Inflammatory macrophage treated with lipopolysaccharide for 1 hour (primary cell): ENCODE data around the gene CD81.

ENCODE experiments used
- DNase-seq, 2 donors: peaks; one replicate each; pipeline ENCODE4 v3.0.0-alpha.2; 2020 to 2022

Gene CD81

DNA sequence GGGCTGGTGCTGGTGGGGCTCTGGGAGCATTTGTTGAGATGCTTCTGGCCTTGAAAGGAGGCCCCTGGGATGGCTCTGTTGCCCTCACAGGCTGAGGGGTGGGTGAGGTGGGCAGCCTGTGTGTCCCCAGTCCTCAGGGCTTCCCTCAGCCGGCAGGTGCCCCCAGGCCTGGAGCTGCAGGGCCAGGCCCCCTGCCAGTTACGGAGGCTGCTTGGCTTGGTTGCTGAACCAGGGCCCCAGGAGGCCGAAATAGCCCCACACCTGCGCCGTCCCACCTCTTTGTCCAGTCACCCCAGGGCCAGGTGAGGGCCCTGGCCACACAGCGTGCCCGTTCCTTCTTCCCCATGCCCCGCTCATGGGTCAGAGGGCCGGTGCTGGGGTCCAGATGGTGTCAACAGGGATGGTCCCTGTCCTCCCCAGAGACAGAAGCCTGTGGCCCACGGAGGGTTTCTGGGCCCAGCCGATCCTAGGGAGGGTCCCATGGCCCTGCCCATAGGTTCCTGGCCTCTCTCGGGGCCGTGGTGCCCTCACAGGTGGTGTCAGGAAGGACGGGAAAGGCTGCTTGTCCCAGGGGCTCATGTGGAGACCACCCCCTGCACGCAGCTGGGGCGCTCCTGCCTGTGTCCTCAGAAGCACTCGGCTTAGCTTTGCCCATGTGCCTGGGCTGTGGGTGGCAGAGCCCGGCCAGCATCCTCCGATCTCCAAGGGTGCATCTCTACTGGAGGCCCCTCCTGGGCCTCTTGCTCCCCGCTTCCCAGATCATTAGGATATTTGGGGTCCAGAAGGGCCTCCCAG, 14.3 kb downstream of the CD81 start:
- DNase-seq, result no peak

DNA sequence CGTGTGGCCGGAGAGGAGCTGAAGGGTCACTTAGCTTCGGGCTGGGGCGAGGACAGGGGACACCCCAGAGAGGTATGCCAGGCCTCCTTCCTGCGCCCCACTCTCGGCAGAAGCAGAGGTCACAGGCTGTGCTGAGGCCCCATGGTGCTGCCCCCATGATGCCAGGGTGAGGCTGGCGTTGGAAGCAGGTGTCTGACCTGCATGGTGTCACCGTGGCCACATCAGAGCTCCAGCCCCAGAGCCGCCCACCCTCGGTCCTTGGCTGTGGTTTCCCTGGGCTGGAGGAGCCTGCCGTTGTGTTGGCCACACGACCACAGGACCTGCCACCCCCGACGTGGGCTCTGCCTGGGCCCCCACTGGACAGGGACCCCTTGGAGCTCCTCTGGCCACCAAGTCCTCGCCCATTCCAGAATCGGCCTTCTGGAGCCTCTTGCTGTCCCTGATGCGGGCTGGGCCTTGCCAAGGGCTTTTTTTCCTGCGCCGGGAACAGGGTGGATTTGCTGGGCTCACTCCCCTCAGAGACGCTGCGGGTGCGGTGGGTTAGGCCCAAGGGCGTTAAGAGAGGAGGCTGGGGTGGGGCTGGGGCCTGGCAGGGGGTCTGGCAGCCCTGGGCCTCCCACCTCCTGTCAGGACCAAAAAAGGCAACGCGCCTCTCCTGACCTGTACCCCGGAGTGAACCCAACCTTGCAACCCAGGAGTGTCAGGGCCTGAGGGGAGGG, 15.3 kb downstream of the CD81 start:
- DNase-seq, result no peak

DNA sequence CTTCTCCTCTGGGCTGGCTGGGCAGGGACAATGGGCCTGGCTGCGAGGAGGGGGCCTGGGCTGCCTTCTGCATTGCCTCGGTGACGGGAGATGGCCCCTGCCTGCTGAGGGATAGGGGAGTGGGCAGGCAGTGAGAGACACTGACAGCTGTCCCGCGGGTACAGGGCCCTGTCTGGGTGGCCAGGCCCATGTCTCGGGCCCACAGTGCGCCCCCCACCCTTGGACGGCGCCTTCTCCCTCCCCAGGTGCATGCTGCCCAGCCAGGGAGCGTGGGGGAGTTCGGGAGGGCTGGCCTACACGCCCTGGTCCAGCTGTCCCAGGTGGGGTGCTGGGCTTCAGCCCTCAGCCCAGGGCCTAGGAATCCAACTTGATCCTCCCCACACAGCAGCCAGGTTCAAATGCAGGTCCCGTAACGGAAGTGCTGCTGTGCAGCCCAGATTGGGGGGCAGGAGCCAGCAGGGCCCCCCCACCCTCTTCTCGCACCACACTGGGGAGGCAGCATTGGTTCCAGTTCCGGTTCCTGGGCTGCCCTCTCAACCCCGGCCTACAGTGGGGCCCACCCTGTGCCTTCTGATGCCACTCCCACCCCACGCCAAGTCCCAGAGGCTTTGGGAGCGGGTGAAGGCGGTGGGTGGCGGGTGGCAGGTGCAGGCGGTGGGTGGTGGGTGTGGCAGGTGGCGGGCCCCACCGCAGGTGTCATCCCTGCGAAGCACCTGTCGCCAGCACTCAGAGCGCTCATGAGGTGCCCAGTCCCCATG, 16.2 kb downstream of the CD81 start:
- DNase-seq, result no peak

DNA sequence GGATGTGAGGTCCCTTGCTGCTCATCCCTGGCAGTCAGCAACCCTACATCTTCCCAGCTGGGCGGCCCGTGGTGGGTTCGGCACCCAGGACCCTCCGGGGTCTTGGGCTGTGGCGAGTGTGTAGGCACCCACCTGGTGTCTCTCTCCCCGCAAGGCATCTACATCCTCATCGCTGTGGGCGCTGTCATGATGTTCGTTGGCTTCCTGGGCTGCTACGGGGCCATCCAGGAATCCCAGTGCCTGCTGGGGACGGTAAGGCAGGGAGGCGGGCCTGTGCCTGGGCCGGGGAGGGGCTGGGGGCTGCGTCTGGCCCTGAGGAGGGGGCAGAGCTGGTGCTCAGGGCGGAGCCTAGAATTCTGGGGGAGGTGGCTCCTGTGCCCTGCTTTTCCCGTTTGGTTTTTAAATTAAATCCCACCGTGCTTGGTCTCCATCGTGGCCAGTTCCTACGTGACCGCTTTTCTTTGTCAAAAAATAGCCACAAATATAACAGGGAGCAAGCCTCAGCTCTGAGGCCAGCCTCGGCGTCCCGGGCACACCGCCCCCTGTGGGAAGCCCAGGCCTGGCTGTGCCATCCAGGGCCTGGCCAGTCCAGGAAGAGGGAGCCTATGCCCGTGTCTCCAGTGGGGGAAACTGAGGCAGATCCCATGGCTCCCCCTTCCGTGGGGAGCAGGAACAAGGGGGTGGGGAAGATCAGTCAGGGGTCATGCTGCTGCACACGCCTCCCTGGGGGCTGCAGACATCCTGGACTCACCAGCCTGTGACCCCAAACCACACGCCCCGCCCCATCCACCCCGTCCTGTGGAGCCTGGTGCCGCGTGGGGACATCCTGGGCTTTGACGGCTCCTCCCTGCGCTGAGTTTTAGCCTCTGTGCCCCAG, 17.1 kb downstream of the CD81 start:
- no peak for DNase-seq

DNA sequence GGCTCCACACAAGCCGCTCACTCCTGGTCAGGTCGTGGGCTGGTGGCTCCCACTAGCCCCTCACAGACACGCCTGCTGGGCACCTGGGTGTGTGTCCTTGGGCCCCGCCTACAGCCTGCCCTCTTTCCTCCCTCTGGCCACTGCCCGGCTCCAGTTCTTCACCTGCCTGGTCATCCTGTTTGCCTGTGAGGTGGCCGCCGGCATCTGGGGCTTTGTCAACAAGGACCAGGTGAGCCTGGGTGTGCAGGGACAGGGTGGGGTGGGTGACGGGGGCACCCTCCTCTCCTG, 17.7 kb downstream of the CD81 start:
- DNase-seq, result no peak

DNA sequence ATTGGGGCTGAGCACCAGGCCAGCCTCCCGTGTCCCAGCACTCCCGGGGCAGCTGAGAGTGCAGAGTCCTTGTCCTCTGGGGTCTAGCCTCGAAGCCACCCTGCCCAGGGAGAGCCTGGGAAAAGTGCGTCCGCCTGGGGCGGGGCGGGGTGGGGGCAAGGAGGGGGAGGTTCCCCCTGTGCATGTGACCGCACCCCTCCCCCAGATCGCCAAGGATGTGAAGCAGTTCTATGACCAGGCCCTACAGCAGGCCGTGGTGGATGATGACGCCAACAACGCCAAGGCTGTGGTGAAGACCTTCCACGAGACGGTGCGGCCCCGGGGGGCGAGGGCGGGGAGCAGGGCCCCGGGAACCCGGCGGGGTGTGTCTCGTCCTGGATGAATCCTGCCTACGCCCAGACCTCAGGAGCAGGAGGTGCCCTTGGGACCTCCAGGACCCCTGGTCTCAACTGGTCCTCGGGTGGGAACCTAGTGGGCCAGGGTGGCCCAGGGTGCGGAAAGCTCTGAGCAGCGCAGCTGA, 18.2 kb downstream of the CD81 start:
- no peak for DNase-seq

DNA sequence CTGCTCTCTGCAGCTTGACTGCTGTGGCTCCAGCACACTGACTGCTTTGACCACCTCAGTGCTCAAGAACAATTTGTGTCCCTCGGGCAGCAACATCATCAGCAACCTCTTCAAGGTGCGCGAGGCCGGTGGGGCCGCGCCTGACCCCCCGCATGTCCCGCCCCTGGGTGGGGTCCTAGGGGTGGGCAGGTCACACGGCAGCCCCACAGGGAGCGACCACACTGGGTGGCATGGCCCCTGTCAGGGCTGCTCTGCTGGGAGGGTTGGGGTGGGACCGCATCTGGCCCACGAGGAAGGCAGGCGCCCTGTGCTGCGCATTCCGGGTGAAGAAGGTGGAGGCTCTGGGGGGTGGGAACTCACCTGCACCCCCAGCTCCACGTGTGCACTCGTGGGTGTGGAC, 18.7 kb downstream of the CD81 start:
- DNase-seq, result no peak

DNA sequence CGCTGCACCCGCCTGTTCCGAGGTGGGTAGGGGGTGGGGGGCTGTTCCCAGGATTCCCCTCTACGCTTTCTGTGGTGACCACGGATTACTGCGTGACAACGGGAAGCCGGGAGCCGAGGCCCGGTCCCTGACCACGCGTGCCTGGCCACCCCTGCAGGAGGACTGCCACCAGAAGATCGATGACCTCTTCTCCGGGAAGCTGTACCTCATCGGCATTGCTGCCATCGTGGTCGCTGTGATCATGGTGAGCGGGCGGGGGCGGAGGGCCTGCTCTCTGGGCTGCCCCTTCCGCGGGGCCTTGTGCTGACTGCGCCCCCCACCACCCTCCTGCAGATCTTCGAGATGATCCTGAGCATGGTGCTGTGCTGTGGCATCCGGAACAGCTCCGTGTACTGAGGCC, 19.4 kb downstream of the CD81 start:
- no peak for DNase-seq

DNA sequence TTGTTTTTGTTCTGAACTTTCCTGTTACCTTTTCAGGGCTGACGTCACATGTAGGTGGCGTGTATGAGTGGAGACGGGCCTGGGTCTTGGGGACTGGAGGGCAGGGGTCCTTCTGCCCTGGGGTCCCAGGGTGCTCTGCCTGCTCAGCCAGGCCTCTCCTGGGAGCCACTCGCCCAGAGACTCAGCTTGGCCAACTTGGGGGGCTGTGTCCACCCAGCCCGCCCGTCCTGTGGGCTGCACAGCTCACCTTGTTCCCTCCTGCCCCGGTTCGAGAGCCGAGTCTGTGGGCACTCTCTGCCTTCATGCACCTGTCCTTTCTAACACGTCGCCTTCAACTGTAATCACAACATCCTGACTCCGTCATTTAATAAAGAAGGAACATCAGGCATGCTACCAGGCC, 19.9 kb downstream of the CD81 start:
- DNase-seq, result no peak

DNA sequence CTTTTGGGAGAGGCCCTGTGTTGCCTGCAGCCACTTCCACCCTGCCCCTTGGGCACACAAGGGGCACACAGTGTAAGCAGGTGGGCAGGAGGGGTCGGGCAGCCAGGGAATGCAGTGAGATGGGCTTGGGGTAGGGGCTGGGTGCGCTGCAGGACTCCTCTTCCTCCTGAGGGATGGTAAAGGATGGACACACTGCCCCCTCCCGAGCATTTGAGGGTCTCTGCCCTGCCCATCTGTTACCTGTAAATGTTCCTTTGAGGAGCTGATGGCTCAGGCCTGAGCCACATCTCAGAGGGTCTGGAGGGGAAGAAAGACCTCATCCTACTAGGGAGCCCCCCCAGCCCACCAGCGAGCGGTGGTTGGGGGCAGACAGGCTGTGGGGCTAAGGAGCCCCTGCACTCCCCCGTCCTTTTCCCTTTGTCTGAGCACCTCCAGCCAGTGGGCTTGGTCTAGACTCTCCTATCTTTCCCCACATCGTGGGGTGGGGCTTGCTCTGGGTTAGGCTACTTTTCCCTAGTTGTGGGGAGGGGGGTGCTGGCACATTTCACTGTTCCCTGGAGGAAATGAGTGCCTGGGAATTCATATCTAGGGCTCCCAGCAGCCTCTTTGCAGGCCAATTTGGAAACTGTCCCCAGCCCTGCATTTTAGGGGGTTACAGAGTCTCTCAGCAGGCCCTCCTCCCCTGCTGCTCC, 21.7 kb downstream of the CD81 start:
- DNase-seq, result no peak

DNA sequence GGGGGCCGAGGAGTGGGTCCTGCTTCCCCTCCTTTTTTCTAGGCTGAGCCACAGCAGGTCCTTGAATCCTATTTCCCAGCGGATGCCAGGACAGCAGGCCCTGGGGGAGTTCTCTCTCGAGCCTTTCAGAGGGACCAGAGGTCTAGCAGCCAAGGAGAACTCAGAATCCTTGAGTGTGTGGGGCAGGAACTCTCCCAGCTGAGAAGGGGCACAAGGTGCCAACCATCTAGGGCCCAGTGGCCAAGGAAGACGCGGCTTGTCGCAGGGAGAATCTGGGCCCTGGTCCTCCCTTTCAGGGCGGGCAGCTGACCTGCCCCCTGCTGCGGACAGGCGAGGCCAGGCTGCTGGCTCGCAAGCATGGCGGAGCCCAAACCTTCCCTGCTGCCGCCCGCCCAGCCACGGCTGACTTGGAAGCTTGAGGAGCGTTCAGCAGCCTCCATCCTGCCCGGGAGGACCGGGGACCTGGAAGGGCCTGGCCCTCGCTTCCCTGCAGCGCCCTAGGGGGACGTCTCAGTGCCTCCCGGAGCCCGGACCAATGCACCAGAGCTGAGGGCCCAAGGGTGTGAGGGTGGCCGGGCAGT, 22.5 kb downstream of the CD81 start:
- DNase-seq, result peak in 1 of 2 donors; percentile 6

DNA sequence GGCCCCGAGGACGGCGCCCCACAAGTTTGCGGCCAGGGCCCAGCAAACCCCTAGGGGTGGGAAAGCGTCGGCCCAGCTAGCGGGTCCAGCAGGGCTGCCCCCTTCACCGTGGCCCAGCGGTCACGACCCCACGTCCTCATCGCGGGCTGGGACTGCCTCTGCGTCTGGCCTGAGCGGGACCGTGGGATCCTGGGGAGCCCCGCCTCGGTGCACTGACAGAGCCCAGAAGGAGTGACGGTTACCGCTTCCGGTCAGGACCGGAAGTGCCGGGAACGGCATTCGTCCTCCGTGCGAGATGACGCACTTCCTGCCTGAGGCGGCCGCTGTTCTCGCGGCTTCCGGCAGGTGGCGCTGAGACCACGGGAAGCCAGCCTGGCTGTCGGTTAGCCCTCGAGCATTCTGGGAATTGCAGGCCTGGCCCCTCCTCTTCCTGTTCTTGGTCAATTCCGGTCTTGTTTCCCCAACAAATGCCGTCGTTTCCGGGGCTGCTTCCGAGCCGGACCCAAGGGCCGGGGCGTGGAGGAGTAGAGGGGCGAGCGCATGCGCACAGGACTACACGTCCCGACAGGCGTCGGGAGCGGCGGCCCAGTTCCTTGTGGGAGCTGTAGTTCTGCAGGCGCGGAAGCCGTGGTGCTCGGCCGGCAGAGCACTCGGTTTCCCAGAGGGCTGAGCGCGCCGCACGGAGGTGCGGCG, 23.1 kb downstream of the CD81 start, which contains the start of gene TSSC4:
Gene TSSC4, plus strand, starts transcription at position 682 of the 693 bp plus-strand sequence. CDS start 1,884 bp downstream, outside the sequence.
- DNase-seq, result peak; percentile 100

DNA sequence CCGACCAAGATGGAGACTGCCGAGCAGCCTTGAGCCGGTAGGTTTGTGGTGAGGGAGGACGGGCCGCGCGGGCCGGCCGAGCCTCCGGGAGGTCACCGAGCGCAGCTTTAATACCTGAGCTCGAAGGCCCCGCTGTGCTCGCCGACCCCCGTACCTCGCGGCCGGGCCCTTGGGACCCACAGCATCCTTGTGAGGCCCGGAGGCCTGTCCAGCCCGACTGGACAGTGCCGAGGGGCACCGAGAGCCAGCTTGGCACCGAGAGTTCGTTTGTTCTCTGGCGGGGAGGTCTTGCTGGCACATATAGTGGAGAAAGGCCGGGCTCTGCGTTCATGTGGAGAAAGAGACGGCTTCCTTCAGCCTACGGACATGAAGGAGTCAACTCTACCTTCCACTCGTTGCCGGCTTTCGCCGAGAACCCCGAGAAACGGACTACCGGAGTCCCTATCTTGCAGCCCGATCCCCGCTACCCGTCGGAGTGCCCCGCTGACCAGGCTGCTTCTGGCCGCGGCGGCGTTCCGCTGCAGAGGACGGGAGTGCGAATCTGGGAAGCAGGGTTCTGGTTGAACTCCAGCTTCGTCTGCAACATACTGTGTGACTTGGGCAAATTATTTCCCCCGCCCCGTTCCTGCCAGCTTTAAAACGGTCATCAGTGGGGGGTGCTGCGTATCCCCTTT, 23.8 kb downstream of the CD81 start:
- DNase-seq, result no peak

DNA sequence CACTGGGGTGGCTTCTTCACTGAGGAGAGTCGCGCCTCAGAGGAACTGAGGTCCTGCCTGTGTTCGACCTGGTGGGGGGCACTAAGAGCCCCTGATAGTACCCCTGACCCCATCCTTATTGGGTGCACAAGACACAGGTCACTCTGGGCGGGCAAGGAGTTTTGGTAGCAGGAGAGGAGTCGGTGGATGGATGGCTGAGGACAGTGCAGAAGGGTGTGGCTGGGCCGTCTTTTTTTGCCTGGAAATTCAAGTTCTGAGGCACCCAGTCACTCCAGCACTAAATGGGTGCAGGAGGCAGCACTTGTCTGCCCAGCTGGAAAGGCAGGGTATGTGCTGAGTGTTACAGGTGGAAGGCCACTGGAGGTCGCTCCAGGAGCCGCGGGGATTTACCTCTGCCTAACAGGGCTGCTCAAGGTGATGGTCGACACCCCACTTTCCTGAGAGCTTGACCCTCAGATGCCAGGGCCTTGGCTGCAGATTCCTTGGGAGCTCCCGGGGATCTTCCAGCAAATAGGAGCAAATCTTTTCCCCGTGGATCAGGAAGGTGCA, 24.4 kb downstream of the CD81 start:
- no peak for DNase-seq

DNA sequence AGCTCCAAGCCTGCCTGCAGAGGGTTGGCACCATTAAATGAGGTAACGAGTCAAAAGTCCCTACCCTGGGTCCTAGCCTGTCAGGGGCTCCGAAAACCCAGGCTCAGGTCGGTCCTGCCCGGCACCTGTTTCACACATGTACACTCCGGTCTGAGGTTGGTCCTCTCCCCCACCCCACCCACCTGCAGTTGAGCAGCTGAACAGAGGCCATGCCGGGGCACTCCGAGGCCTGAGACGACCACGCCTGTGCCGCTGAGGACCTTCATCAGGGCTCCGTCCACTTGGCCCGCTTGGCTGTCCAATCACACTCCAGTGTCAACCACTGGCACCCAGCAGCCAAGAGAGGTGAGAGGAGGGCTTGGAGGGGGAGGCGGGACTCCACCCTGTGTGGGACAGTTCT, 25.0 kb downstream of the CD81 start:
- no peak for DNase-seq

DNA sequence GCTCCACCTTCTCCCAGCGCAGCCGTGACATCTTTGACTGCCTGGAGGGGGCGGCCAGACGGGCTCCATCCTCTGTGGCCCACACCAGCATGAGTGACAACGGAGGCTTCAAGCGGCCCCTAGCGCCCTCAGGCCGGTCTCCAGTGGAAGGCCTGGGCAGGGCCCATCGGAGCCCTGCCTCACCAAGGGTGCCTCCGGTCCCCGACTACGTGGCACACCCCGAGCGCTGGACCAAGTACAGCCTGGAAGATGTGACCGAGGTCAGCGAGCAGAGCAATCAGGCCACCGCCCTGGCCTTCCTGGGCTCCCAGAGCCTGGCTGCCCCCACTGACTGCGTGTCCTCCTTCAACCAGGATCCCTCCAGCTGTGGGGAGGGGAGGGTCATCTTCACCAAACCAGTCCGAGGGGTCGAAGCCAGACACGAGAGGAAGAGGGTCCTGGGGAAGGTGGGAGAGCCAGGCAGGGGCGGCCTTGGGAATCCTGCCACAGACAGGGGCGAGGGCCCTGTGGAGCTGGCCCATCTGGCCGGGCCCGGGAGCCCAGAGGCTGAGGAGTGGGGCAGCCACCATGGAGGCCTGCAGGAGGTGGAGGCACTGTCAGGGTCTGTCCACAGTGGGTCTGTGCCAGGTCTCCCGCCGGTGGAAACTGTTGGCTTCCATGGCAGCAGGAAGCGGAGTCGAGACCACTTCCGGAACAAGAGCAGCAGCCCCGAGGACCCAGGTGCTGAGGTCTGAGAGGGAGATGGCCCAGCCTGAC, 26.0 kb downstream of the CD81 start:
- DNase-seq, result no peak

DNA sequence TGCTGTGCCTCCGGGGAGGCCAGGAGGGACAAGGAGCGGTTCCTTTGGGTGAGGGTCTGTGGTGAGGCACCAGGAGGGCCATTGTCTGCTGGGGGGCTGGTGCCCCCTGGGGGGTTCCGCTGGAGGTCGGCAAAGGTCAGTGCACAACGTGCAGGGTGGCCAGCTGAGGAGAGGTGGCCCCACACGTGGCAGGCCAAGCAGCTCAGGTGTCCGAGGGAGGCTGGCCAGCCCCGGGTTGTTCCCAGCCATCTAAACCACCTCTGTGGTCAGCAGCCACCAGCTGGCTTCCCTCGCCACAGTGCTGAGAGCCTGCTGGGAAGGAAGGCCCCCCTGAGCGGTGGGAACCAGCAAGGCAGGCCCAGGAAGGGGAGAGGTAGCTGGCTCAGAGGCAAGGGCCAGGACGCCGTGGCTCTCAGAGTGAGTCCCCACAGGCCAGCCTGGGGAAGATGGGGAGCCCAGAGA, 27.7 kb downstream of the CD81 start:
- no peak for DNase-seq

DNA sequence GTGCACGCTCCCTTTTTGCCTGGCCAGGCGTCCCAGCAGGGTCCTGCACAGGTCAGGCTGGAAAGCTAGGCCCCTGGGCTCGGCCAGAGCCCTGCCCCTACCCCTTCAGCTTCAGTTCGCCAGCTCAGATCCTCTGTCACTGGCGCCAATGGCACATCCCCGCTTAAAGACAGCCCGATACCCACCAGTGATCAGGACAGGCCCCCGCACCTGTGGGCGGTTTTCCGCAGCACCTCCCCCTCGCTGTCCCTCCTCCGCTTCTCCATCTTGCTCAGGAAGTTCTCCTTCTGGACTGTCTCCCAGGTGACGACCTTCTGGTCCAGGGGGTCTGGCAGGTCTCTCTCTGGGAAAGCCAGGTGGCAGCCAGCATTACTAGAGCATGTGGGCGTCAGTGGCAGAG, 29.3 kb downstream of the CD81 start:
- no peak for DNase-seq

DNA sequence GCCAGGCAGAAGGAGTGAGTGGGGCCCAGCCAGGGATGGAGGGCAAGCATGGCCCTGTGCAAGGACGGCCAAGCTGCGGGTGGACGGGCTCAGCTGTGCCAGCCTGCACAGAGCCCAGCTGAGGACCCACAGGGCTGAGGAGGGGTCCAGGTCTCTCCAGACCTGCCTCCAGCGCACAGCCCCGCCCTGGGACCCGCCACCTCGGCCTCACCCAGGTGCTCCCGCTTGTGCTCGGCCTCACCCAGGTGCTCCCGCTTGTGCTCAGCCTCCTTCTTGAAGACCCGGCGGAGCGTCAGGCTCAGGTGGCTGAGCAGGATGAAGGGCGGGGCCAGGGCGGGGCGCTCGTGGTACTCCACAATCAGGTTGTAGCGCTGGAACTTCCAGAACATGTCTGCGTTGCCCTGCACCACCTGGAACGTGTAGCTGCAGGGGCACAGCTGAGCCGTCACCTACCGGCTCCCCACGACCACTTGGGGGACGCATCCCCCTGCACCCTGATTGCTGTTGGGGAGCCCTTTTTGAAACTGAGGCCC, 29.8 kb downstream of the CD81 start:
- DNase-seq, result no peak
